Heart left ventricle (tissue), 13 donors: ENCODE data around the gene CENPM.

Experiments used
- CTCF ChIP-seq, 12 donors: fragments of 200-600 bp; sonication (generic) in 4 of 12; IDR thresholded peaks; one replicate each; pipeline versions ENCODE4 v1.5.0 to v1.8.0; 2018 to 2022; ENCODE audit warnings: antibody characterized with exemption in 12 of 12, mild to moderate bottlenecking in 5 of 12
- POLR2A ChIP-seq, 2 donors: fragments of 450-650 bp; IDR thresholded peaks; one replicate each; pipeline ENCODE4 v1.6.1; 2017; ENCODE audit warnings: antibody characterized with exemption in 2 of 2, mild to moderate bottlenecking in 2 of 2, moderate library complexity in 2 of 2
- donor health status: ischemic (EF 13 %, LVEDD 7.1; RV severe dilation, severe dysfunction).
- donor health status: DM: no; HTN: yes; CAD: no.
- donor health status: DM: no; HTN: no; CAD: no.
- donor health status: ischemic (EF 25% LVEDD 6.9; RV normal size, moderate dysfunction).
- donor health status: ischemic (EF 25% LVEDD 5.7; RV mildly dilated, moderate dysfunction).
- donor health status: ischemic (EF 35%, LVEDD 5.7; RV mildly dilated, moderate dysfunction).
- donor health status: nonischemic (EF 11% LVEDD 7.7; RV severe dilation, severe dysfunction).
- donor health status: DM: yes; HTN: yes; CAD: no.
- donor health status: PGD.
- donor health status: ischemic (EF 29% LVEDD 5.4; RV normal size, mild dysfunction).
- donor health status: nonischemic (EF 23%, LVEDD 6.1; RV moderate dilation, normal function).

- TF ChIP-seq CTCF (IDR thresholded peaks at IDR 0.05), result no peak
- TF ChIP-seq POLR2A (IDR thresholded peaks at IDR 0.05), result no peak
Measured at GRCh38 chr22:41943661-41944209, 3.2 kb downstream of the CENPM start.
